Activated T-cell treated with anti-CD3 and anti-CD28 coated beads for 24 hours (primary cell): ENCODE measurements around the gene GANC.

ENCODE experiments used
- DNase-seq: peaks from one replicate; pipeline ENCODE4 v3.0.0-alpha.2; 2020; ENCODE audit warnings: low read depth

Gene GANC

GRCh38 chr15:42348083-42348482 is 75.1 kb downstream of the GANC start:
- DNase-seq: no peak

GRCh38 chr15:42349186-42349585 is 76.2 kb downstream of the GANC start:
- no peak for DNase-seq

GRCh38 chr15:42352401-42352800 is 79.4 kb downstream of the GANC start:
- no peak for DNase-seq

- no peak for DNase-seq
Measured at GRCh38 chr15:42353061-42353460, 80.1 kb downstream of the GANC start.

GRCh38 chr15:42354824-42355223 is 81.8 kb downstream of the GANC start:
- no peak for DNase-seq

- DNase-seq: no peak
Measured at GRCh38 chr15:42355291-42355690, 82.3 kb downstream of the GANC start.

GRCh38 chr15:42356851-42357250 is 83.8 kb downstream of the GANC start:
- DNase-seq: no peak

- no peak for DNase-seq
Measured at GRCh38 chr15:42358141-42358540, 85.1 kb downstream of the GANC start.

GRCh38 chr15:42359249-42359648 is 86.2 kb downstream of the GANC start, which contains the start of gene CAPN3:
Gene CAPN3 (plus strand): TSS chr15:42359501. CDS start chr15:42359806, 305 bp downstream.
- DNase-seq: no peak

GRCh38 chr15:42359985-42360384 is 87.0 kb downstream of the GANC start:
- no peak for DNase-seq

- no peak for DNase-seq
Measured at GRCh38 chr15:42360535-42361112, 87.6 kb downstream of the GANC start.

GRCh38 chr15:42363487-42363886 is 90.5 kb downstream of the GANC start:
- no peak for DNase-seq

- no peak for DNase-seq
Measured at GRCh38 chr15:42363942-42364341, 90.9 kb downstream of the GANC start.

GRCh38 chr15:42364529-42364928 is 91.5 kb downstream of the GANC start:
- no peak for DNase-seq

- no peak for DNase-seq
Measured at GRCh38 chr15:42365921-42366550, 93.0 kb downstream of the GANC start.

GRCh38 chr15:42367041-42367440 is 94.0 kb downstream of the GANC start:
- no peak for DNase-seq

GRCh38 chr15:42368096-42368495 is 95.1 kb downstream of the GANC start:
- no peak for DNase-seq

- no peak for DNase-seq
Measured at GRCh38 chr15:42371096-42371495, 98.1 kb downstream of the GANC start.

GRCh38 chr15:42373274-42373673 is 100.3 kb downstream of the GANC start:
- no peak for DNase-seq

- DNase-seq: no peak
Measured at GRCh38 chr15:42373936-42374335, 100.9 kb downstream of the GANC start.

GRCh38 chr15:42374810-42375209 is 101.8 kb downstream of the GANC start:
- no peak for DNase-seq

GRCh38 chr15:42375252-42375651 is 102.3 kb downstream of the GANC start:
- no peak for DNase-seq

GRCh38 chr15:42375941-42376340 is 102.9 kb downstream of the GANC start:
- no peak for DNase-seq

- no peak for DNase-seq
Measured at GRCh38 chr15:42378011-42378410, 105.0 kb downstream of the GANC start.
